ENCODE results near the gene PPP3R1.

PPP3R1 gene

GRCh38 chr2:68294187-68294586, 41.9 kb upstream of the PPP3R1 start:
- Histone ChIP-seq H3K9me2 (replicated peaks; ENCODE audit: insufficient read depth, low read length) (no peaks in the 10 kb centered on the region), H2AFZ (ENCODE audit: low read depth, low read length, severe bottlenecking) (no peak overlapping the region), H3K9ac (ENCODE audit: low read length) (no peak overlapping the region), H3K27ac (ENCODE audit: low read depth, low read length) (no peak overlapping the region), H3K27me3 (ENCODE audit: low read length) (no peaks in the 10 kb centered on the region), H3K36me3 (ENCODE audit: low read length) (no peaks in the 10 kb centered on the region), H3K79me2 (ENCODE audit: insufficient read depth, low read length) (no peaks in the 10 kb centered on the region), H3K4me2 (ENCODE audit: low read depth, low read length, poor library complexity, severe bottlenecking) (no peak overlapping the region), H3F3A (ENCODE audit: insufficient read depth) (no peaks in the 10 kb centered on the region), H3K4me3 (ENCODE audit: insufficient read depth, low read length, poor library complexity, severe bottlenecking) (no peak overlapping the region), H3K9me3 (ENCODE audit: insufficient read depth, low read length) (no peaks in the 10 kb centered on the region), H4K20me1 (ENCODE audit: low read depth, low read length) (no peaks in the 10 kb centered on the region)
- TF ChIP-seq CTCF (IDR thresholded peaks at IDR 0.05; ENCODE audit: insufficient read depth, low read length, poor library complexity, severe bottlenecking) = no peak
- TF ChIP-seq EZH2phosphoT487 (conservative IDR thresholded peaks at IDR 0.05; ENCODE audit: low read length) = no peak

- Histone ChIP-seq H3K9me3 (ENCODE audit: insufficient read depth, low read length) (no peaks in the 10 kb centered on the region), H3K4me2 (ENCODE audit: low read depth, low read length, poor library complexity, severe bottlenecking) (no peak overlapping the region), H3F3A (ENCODE audit: insufficient read depth) (no peaks in the 10 kb centered on the region), H3K9ac (ENCODE audit: low read length) (no peak overlapping the region), H2AFZ (ENCODE audit: low read depth, low read length, severe bottlenecking) (no peak overlapping the region), H4K20me1 (ENCODE audit: low read depth, low read length) (no peaks in the 10 kb centered on the region), H3K27me3 (ENCODE audit: low read length) (no peaks in the 10 kb centered on the region), H3K4me3 (ENCODE audit: insufficient read depth, low read length, poor library complexity, severe bottlenecking) (no peak overlapping the region), H3K27ac (ENCODE audit: low read depth, low read length) (no peak overlapping the region), H3K36me3 (ENCODE audit: low read length) (no peaks in the 10 kb centered on the region), H3K79me2 (ENCODE audit: insufficient read depth, low read length) (no peaks in the 10 kb centered on the region), H3K9me2 (replicated peaks; ENCODE audit: insufficient read depth, low read length) (no peaks in the 10 kb centered on the region)
- no peak for TF ChIP-seq CTCF (IDR thresholded peaks at IDR 0.05; ENCODE audit: insufficient read depth, low read length, poor library complexity, severe bottlenecking)
- TF ChIP-seq EZH2phosphoT487 (conservative IDR thresholded peaks at IDR 0.05; ENCODE audit: low read length) = no peak
Observed at GRCh38 chr2:68293755-68294154, 41.4 kb upstream of the PPP3R1 start.

GRCh38 chr2:68293024-68293423, 40.7 kb upstream of the PPP3R1 start:
- TF ChIP-seq CTCF (IDR thresholded peaks at IDR 0.05; ENCODE audit: insufficient read depth, low read length, poor library complexity, severe bottlenecking) (no peak), EZH2phosphoT487 (conservative IDR thresholded peaks at IDR 0.05; ENCODE audit: low read length) (no peak)
- no peaks in the 10 kb centered on the region for H3K27me3 ChIP-seq (ENCODE audit: low read length)
- H3K27ac ChIP-seq (ENCODE audit: low read depth, low read length) = no peak overlapping the region
- H3K36me3 ChIP-seq (ENCODE audit: low read length) = no peaks in the 10 kb centered on the region
- H3K79me2 ChIP-seq (ENCODE audit: insufficient read depth, low read length) = no peaks in the 10 kb centered on the region
- H3K9me2 ChIP-seq (replicated peaks; ENCODE audit: insufficient read depth, low read length) = no peaks in the 10 kb centered on the region
- H2AFZ ChIP-seq (ENCODE audit: low read depth, low read length, severe bottlenecking) = no peak overlapping the region
- H3K9ac ChIP-seq (ENCODE audit: low read length) = no peak overlapping the region
- H3K9me3 ChIP-seq (ENCODE audit: insufficient read depth, low read length) = no peaks in the 10 kb centered on the region
- no peaks in the 10 kb centered on the region for H3F3A ChIP-seq (ENCODE audit: insufficient read depth)
- H3K4me3 ChIP-seq (ENCODE audit: insufficient read depth, low read length, poor library complexity, severe bottlenecking) = no peak overlapping the region
- no peaks in the 10 kb centered on the region for H4K20me1 ChIP-seq (ENCODE audit: low read depth, low read length)
- H3K4me2 ChIP-seq (ENCODE audit: low read depth, low read length, poor library complexity, severe bottlenecking) = no peak overlapping the region

Measured in SU-DHL-6 (cell line).